GM12878 (cell line): ENCODE data around the gene HIBCH. TPM values are rescaled to one million over a fixed set of nuclear protein-coding genes. Genes with fewer than 3 reads are reported as not detected.

Source experiments
- ATAC-seq: fragments of 200-7000 bp; cut with Tn5 transposase; 3 replicates; pipeline ENCODE4 v1.9.1; 2020; ENCODE audit warnings: mild to moderate bottlenecking, moderate library complexity
- BruUV-seq: library from RNA; stranded (reverse); fragments of 400-500 nt; replicated peaks from 2 replicates; lab custom pipeline; 2021; lab: Mats Ljungman, UMichigan
- CTCF ChIA-PET: fragments of 300-600 bp; sonication (Branson Sonifier 250); formaldehyde crosslinking; extraction: SDS; loops from one replicate; lab custom pipeline; 2021; ENCODE audit warnings: inconsistent platforms; lab: Yijun Ruan, JAX
- POLR2A ChIA-PET: fragments of 350-600 bp; formaldehyde crosslinking; extraction: SDS; loops from one replicate; lab custom pipeline; 2021; ENCODE audit warnings: inconsistent platforms; lab: Charles Lee
- RAD21 ChIA-PET: fragments of 300-600 bp; sonication (Branson Sonifier 250); formaldehyde crosslinking; loops from one replicate; lab custom pipeline; 2023; ENCODE audit warnings: antibody characterized with exemption; ENCODE audit not compliant: unreplicated experiment; lab: Charles Lee
- SMC1A ChIA-PET: fragments of 300-600 bp; sonication (Branson Sonifier 250); formaldehyde crosslinking; loops from one replicate; lab custom pipeline; 2023; ENCODE audit not compliant: unreplicated experiment, uncharacterized antibody; lab: Charles Lee
- DNase-seq: peaks from one replicate; pipeline ENCODE4 v3.0.0-alpha.2; 2011; ENCODE audit warnings: low read depth, low spot score
- FAIRE-seq: peaks from 3 replicates; lab custom pipeline; 2011; peaks lifted over from hg19 to GRCh38; lab: Jason Lieb, UNC
- H2AFZ ChIP-seq: 2 replicates; pipeline ENCODE4 v1.6.0; 2011; ENCODE audit warnings: low read depth, low read length, control low read depth; ENCODE audit not compliant: control insufficient read depth
- H3K27ac ChIP-seq: 2 replicates; pipeline ENCODE4 v1.5.1; 2011; ENCODE audit warnings: control low read depth; ENCODE audit not compliant: control insufficient read depth, insufficient read depth
- H3K27me3 ChIP-seq, 2 experiments: replicated peaks in 1 of 2; 2 replicates each; pipeline versions ENCODE4 v1.6.0 to v1.6.1; 2011; ENCODE audit warnings: low read length in 1 of 2; ENCODE audit not compliant: control insufficient read depth in 2 of 2, insufficient read depth in 2 of 2
- H3K36me3 ChIP-seq, 2 experiments: 2 replicates each; pipeline ENCODE4 v1.5.1; 2011; ENCODE audit warnings: low read length in 1 of 2; ENCODE audit not compliant: control insufficient read depth in 2 of 2, insufficient read depth in 2 of 2
- H3K4me1 ChIP-seq: 2 replicates; pipeline ENCODE4 v1.6.1; 2011; ENCODE audit warnings: mild to moderate bottlenecking, low read length, moderate library complexity, mixed read lengths; ENCODE audit not compliant: control insufficient read depth, insufficient read depth
- H3K4me2 ChIP-seq: 2 replicates; pipeline ENCODE4 v1.6.0; 2011; ENCODE audit warnings: control low read depth; ENCODE audit not compliant: control insufficient read depth, insufficient read depth
- H3K4me3 ChIP-seq: fragments of 200-600 bp; sonication (generic); 2 replicates; pipeline ENCODE4 v1.5.1; 2016
- H3K79me2 ChIP-seq: 2 replicates; pipeline ENCODE4 v1.6.0; 2011; ENCODE audit warnings: low read length; ENCODE audit not compliant: control insufficient read depth, insufficient read depth
- H3K9ac ChIP-seq: 2 replicates; pipeline ENCODE4 v1.8.0; 2011; ENCODE audit warnings: low read length, control low read depth, mixed read lengths; ENCODE audit not compliant: control insufficient read depth, insufficient read depth
- H3K9me3 ChIP-seq: replicated peaks from 3 replicates; pipeline ENCODE4 v1.5.1; 2011; ENCODE audit warnings: mild to moderate bottlenecking, low read length; ENCODE audit not compliant: control insufficient read depth, insufficient read depth
- H4K20me1 ChIP-seq: 2 replicates; pipeline ENCODE4 v1.6.0; 2011; ENCODE audit not compliant: control insufficient read depth, insufficient read depth
- CBX3 ChIP-seq: fragments of 200-600 bp; sonication (generic); IDR thresholded peaks from 2 replicates; pipeline ENCODE4 v1.6.1; 2016; ENCODE audit warnings: low read depth, borderline replicate concordance
- CHD1 ChIP-seq: IDR thresholded peaks from 2 replicates; pipeline ENCODE4 v1.6.1; 2012; ENCODE audit warnings: low read depth, low read length, improper control_type of control experiment
- LARP7 ChIP-seq: fragments of 450-650 bp; IDR thresholded peaks from 2 replicates; pipeline ENCODE4 v1.6.1; 2017; ENCODE audit warnings: mild to moderate bottlenecking
- NBN ChIP-seq: fragments of 450-650 bp; IDR thresholded peaks from 2 replicates; pipeline ENCODE4 v1.6.1; 2016
- NFYB ChIP-seq: IDR thresholded peaks from 2 replicates; pipeline ENCODE4 v1.6.1; 2011; ENCODE audit warnings: low read depth, mild to moderate bottlenecking, low read length, improper control_type of control experiment, moderate library complexity; ENCODE audit not compliant: insufficient read depth
- NR2C1 ChIP-seq: fragments of 450-650 bp; IDR thresholded peaks from 2 replicates; pipeline ENCODE4 v1.6.1; 2017; ENCODE audit warnings: antibody characterized with exemption, mild to moderate bottlenecking, moderate library complexity
- SMAD5 ChIP-seq: IDR thresholded peaks from 2 replicates; pipeline ENCODE4 v1.6.1; 2016; ENCODE audit warnings: antibody characterized with exemption, low read depth
- TARDBP ChIP-seq: IDR thresholded peaks from 2 replicates; pipeline ENCODE4 v1.6.1; 2016; ENCODE audit warnings: borderline replicate concordance
- in situ Hi-C: fragments of 300-500 bp; cut with MboI; formaldehyde crosslinking; loops from 9 replicates; pipeline ENCODE4 v1.14.3; 2018; ENCODE audit warnings: mixed read lengths
- intact Hi-C: fragments of 100-400 bp; cut with micrococcal nuclease; formaldehyde crosslinking; loops from one replicate; pipeline ENCODE4 v1.14.2; 2022; ENCODE audit not compliant: unreplicated experiment
- polyA plus RNA-seq, 11 experiments: library from polyadenylated mRNA; depleted of rRNA in 4 of 11; unstranded in 6 of 11; stranded (reverse) in 5 of 11; fragments of >200 nt; fragmentation: Nextera tagmentation in 4 of 11; fragmentation: Illumina TruSeq in 1 of 11; extraction: Ambion mirVana in 4 of 11; extraction: Trizol in 1 of 11; gene quantifications; 1 replicate in 1 of 11; 2 replicates in 10 of 11; pipeline versions ENCODE4 v1.2.1 to v1.2.3, GENCODE V29; 2011 to 2016; ENCODE audit warnings: inconsistent platforms in 2 of 11, missing spikeins in 2 of 11, low read depth in 1 of 11
- total RNA-seq, 4 experiments: library from RNA; depleted of rRNA in 3 of 4; stranded (reverse); fragments of >200 nt in 3 of 4; fragmentation: Illumina TruSeq in 1 of 4; extraction: Trizol in 1 of 4; gene quantifications; 2 replicates each; pipeline versions ENCODE4 v1.2.1 to v1.2.3, GENCODE V29; 2013 to 2021
- TF ChIP-seq, protein P1 (sequence below): IDR thresholded peaks from 2 replicates; pipeline ENCODE4 v1.6.1; 2011; ENCODE audit warnings: borderline replicate concordance, low read depth, mild to moderate bottlenecking, moderate library complexity, mixed read lengths, low read length; ENCODE audit not compliant: insufficient read depth; ENCODE audit errors: extremely low read length
- TF ChIP-seq, protein P2 (sequence below): fragments of 450-650 bp; IDR thresholded peaks from 2 replicates; pipeline ENCODE4 v1.6.1; 2018; ENCODE audit warnings: mild to moderate bottlenecking, low read depth, moderate library complexity; ENCODE audit not compliant: partially characterized antibody
- TF ChIP-seq, protein P3 (sequence below): fragments of 450-650 bp; IDR thresholded peaks from 2 replicates; pipeline ENCODE4 v1.6.1; 2017; ENCODE audit warnings: borderline replicate concordance
- TF ChIP-seq, protein P4 (sequence below): fragments of 450-650 bp; IDR thresholded peaks from 2 replicates; pipeline ENCODE4 v1.6.1; 2017; ENCODE audit warnings: low read depth, mild to moderate bottlenecking, moderate library complexity
- TF ChIP-seq, protein P5 (sequence below): IDR thresholded peaks from 2 replicates; pipeline ENCODE4 v1.6.1; 2011; ENCODE audit warnings: mild to moderate bottlenecking, low read depth, low read length, moderate library complexity; ENCODE audit not compliant: insufficient replicate concordance

The HIBCH gene
- total and polyA plus RNA-seq, 10 of the 15 experiments (the other 5 are each of a cell fraction or from before 2014, with no cell fraction given) = 22.3 to 81.0 (median 37.4) TPM

DNA sequence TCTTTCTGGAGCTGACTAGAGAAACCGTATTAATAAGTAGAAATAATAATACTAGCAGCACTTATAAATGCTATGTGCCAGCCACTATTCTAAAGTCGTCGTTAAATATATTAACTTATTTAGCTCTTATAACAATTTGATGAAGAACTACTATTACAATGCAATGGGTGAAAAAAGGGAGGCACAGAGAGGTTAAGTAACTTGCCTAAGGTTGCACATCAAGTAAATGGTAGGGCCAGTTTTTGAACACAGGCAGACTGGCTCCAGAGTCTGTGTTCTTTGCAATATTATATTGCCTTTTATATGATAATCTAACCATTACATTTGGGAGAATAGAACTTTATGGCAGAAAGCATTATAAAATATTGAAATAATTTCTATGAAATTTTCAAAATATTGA lies 41.3 kb upstream of the HIBCH start (continued):
- TF ChIP-seq NFYB = no peak
- TF ChIP-seq, protein P1, sequence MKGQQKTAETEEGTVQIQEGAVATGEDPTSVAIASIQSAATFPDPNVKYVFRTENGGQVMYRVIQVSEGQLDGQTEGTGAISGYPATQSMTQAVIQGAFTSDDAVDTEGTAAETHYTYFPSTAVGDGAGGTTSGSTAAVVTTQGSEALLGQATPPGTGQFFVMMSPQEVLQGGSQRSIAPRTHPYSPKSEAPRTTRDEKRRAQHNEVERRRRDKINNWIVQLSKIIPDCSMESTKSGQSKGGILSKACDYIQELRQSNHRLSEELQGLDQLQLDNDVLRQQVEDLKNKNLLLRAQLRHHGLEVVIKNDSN = no peak
- no peak for TF ChIP-seq CBX3
- TF ChIP-seq CHD1 = no peak
- TF ChIP-seq TARDBP = no peak
- no peak for TF ChIP-seq NBN
- TF ChIP-seq, protein P2, sequence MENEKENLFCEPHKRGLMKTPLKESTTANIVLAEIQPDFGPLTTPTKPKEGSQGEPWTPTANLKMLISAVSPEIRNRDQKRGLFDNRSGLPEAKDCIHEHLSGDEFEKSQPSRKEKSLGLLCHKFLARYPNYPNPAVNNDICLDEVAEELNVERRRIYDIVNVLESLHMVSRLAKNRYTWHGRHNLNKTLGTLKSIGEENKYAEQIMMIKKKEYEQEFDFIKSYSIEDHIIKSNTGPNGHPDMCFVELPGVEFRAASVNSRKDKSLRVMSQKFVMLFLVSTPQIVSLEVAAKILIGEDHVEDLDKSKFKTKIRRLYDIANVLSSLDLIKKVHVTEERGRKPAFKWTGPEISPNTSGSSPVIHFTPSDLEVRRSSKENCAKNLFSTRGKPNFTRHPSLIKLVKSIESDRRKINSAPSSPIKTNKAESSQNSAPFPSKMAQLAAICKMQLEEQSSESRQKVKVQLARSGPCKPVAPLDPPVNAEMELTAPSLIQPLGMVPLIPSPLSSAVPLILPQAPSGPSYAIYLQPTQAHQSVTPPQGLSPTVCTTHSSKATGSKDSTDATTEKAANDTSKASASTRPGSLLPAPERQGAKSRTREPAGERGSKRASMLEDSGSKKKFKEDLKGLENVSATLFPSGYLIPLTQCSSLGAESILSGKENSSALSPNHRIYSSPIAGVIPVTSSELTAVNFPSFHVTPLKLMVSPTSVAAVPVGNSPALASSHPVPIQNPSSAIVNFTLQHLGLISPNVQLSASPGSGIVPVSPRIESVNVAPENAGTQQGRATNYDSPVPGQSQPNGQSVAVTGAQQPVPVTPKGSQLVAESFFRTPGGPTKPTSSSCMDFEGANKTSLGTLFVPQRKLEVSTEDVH = no peak
- no peak for TF ChIP-seq LARP7

DNA sequence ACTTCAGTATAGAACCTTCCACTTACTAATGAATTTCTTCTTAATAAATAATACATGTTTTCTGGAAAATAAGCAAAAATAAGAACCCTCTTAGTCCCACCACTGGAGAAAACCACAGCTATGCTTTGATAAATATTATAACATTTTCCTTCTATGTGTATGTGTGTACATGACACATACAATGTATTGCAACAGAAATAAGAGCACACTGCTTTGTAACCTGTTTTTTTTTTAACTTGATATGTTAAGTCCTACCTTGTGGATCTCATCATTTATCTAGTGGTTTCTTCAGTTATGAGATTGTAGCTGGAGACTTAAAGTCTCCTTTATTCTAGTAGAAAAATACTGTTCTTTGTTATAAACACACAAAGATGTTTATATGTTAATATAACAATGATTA lies 40.9 kb upstream of the HIBCH start:
- ChIA-PET CTCF (interaction anchor here (0.7 to 4.8 kb wide), 10 partner anchors 10 to 420 kb away, joined by 3 to 48 read pairs (median 4); partner anchors contain the start of gene INPP1), POLR2A (interaction anchor here (0.8 to 4.0 kb wide), 6 partner anchors 17 to 200 kb away, joined by 3 to 19 read pairs (median 4); partner anchors contain the start of genes HIBCH and INPP1), RAD21 (interaction anchor here (0.7 to 4.0 kb wide), 8 partner anchors 10 to 316 kb away, joined by 3 to 36 read pairs (median 4); partner anchors contain the start of gene INPP1), SMC1A (interaction anchor here (0.9 to 4.3 kb wide), 12 partner anchors 8 to 329 kb away, joined by 3 to 44 read pairs (median 3); partner anchors contain the start of gene INPP1)
- Histone ChIP-seq H3K79me2 (peaks cover 5% of the 10 kb centered on the region), H3K27me3 (no peaks in the 10 kb centered on the region), H3K4me3 (no peak overlapping the region), H3K4me1 (peaks cover 8% of the 10 kb centered on the region), H3K27ac (no peak overlapping the region), H3K36me3 (no peaks in the 10 kb centered on the region), H4K20me1 (no peaks in the 10 kb centered on the region), H3K4me2 (peak overlapping the region; percentile 95), H3K9ac (peak overlapping the region; percentile 69; the same call in 1 of the 2 replicates), H3K9me3 (no peaks in the 10 kb centered on the region), H2AFZ (peak overlapping the region; percentile 85)
- intact Hi-C loops = no loop called here
- BruUV-seq = no TSS peak
- in situ Hi-C loops = no loop called here
- DNase-seq (no peak), FAIRE-seq (no peak), ATAC-seq (no peak)
- TF ChIP-seq SMAD5 = no peak
- TF ChIP-seq, protein P3, sequence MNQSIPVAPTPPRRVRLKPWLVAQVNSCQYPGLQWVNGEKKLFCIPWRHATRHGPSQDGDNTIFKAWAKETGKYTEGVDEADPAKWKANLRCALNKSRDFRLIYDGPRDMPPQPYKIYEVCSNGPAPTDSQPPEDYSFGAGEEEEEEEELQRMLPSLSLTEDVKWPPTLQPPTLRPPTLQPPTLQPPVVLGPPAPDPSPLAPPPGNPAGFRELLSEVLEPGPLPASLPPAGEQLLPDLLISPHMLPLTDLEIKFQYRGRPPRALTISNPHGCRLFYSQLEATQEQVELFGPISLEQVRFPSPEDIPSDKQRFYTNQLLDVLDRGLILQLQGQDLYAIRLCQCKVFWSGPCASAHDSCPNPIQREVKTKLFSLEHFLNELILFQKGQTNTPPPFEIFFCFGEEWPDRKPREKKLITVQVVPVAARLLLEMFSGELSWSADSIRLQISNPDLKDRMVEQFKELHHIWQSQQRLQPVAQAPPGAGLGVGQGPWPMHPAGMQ = no peak
- TF ChIP-seq, protein P4, sequence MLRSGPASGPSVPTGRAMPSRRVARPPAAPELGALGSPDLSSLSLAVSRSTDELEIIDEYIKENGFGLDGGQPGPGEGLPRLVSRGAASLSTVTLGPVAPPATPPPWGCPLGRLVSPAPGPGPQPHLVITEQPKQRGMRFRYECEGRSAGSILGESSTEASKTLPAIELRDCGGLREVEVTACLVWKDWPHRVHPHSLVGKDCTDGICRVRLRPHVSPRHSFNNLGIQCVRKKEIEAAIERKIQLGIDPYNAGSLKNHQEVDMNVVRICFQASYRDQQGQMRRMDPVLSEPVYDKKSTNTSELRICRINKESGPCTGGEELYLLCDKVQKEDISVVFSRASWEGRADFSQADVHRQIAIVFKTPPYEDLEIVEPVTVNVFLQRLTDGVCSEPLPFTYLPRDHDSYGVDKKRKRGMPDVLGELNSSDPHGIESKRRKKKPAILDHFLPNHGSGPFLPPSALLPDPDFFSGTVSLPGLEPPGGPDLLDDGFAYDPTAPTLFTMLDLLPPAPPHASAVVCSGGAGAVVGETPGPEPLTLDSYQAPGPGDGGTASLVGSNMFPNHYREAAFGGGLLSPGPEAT = no peak
- TF ChIP-seq NR2C1 = no peak
- TF ChIP-seq, protein P5, sequence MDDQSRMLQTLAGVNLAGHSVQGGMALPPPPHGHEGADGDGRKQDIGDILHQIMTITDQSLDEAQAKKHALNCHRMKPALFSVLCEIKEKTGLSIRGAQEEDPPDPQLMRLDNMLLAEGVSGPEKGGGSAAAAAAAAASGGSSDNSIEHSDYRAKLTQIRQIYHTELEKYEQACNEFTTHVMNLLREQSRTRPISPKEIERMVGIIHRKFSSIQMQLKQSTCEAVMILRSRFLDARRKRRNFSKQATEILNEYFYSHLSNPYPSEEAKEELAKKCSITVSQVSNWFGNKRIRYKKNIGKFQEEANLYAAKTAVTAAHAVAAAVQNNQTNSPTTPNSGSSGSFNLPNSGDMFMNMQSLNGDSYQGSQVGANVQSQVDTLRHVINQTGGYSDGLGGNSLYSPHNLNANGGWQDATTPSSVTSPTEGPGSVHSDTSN = no peak
